Measurements from ENCODE around the gene SLC7A14. TPM values are rescaled to one million over a fixed set of nuclear protein-coding genes. Genes with fewer than 3 reads are reported as not detected.
A peak's percentile ranks its signal among the peaks of the same experiment; 100 is the strongest.

The SLC7A14 gene
- total RNA-seq, 1 donor from 2014 or later = under 0.01 TPM

DNA sequence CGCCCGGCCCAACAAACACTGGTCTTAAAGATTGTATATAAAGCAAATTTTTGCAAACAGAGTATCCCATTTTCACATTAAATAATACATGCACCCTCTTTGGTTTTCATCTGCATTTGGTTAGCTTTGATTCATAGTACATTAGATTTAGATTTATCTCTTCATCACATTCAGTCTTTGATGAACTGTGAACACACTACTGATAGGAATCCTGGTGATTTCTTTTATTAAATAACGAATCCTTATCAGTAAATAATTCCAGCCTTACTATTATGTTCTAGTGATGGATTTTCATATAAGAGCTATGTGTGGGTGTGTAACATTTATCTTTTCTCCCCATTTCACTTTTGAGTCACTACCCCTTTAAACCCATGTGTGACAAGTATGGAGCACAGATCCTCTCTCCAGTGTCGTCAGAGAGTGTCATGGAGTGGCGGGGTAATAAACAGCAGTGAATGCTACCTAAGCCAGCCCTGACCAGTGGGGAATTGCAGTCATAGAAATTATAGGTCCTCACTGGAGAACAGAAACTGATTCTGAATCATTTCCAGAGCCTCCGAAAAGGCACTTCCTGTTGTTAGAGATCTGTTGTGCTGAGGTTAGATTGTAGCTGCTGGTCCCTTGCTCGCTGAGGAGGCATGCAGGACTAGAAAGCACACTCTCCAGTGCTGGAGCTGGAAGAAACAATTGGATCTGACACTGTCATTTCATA is 22.0 kb downstream of the SLC7A14 start:
- TF ChIP-seq, protein P1, sequence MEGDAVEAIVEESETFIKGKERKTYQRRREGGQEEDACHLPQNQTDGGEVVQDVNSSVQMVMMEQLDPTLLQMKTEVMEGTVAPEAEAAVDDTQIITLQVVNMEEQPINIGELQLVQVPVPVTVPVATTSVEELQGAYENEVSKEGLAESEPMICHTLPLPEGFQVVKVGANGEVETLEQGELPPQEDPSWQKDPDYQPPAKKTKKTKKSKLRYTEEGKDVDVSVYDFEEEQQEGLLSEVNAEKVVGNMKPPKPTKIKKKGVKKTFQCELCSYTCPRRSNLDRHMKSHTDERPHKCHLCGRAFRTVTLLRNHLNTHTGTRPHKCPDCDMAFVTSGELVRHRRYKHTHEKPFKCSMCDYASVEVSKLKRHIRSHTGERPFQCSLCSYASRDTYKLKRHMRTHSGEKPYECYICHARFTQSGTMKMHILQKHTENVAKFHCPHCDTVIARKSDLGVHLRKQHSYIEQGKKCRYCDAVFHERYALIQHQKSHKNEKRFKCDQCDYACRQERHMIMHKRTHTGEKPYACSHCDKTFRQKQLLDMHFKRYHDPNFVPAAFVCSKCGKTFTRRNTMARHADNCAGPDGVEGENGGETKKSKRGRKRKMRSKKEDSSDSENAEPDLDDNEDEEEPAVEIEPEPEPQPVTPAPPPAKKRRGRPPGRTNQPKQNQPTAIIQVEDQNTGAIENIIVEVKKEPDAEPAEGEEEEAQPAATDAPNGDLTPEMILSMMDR (IDR thresholded peaks at IDR 0.05; ENCODE audit: insufficient read depth, low read length, severe bottlenecking) = no peak
- Histone ChIP-seq H3K36me3 (ENCODE audit: control insufficient read depth, insufficient read depth, low read length) (no peaks in the 10 kb centered on the region), H3K4me3 (ENCODE audit: low read depth, low read length) (no peak overlapping the region), H3K27me3 (ENCODE audit: control insufficient read depth, insufficient read depth, low read length) (no peaks in the 10 kb centered on the region)
- DNase-seq (ENCODE audit: low read depth) = no peak
- FAIRE-seq = peak; percentile 18

DNA sequence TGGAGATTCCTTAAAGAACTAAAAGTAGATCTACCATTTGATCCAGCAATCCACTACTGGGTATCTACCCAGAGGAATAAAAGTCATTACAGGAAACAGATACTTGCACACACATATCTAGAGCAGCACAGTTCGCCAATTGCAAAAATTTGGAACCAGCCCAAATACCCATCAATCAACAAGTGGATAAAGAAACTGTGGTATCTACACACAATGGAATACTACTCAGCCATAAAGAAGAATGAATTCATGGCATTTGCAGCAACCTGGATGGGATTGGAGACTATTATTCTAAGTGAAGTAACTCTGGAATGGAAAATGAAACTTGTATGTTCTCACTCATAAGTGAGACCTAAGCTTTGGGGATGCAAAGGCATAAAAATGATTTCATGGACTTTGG is 23.8 kb downstream of the SLC7A14 start:
- no peak for FAIRE-seq

DNA sequence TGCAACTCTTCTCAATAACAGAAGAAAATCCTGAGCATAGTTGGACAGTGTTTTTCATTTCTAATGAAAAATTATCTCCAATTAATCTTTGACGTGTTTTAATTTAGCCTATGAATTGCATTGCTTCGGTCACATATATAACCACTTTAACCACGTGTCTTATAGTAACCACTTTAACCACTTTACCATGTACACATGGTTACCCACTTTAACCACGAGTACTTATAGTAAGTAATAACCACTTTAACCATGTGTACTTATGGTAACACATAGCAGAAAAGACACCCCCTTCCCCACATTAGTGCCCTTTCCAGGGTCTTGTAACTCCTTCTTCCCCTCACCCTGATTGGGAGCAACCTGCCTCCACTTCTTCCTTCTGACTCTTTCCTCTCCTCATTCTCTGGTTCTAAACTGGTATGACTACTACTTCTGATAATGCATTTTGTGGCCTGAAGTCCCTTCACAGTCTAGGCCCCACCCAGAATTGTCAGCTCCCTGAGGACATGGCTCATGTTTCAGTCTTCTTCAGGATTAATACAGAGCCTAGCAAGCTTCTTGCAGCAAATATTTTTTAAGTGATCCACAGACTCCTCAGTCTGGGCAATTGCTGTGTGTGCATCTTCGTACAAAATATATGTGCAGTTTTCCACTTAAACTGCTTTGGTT is 25.0 kb downstream of the SLC7A14 start:
- TF ChIP-seq, protein P1 (IDR thresholded peaks at IDR 0.05; ENCODE audit: insufficient read depth, low read length, severe bottlenecking) = no peak
- no peak for FAIRE-seq
- H3K27me3 ChIP-seq (ENCODE audit: control insufficient read depth, insufficient read depth, low read length) = no peaks in the 10 kb centered on the region
- H3K4me3 ChIP-seq (ENCODE audit: low read depth, low read length) = no peak overlapping the region
- DNase-seq (ENCODE audit: low read depth) = no peak
- H3K36me3 ChIP-seq (ENCODE audit: control insufficient read depth, insufficient read depth, low read length) = no peaks in the 10 kb centered on the region

More for the DNA sequence above, 23.8 kb downstream of the SLC7A14 start:
- H3K36me3 ChIP-seq (ENCODE audit: control insufficient read depth, insufficient read depth, low read length) = no peaks in the 10 kb centered on the region
- no peak for DNase-seq (ENCODE audit: low read depth)
- H3K27me3 ChIP-seq (ENCODE audit: control insufficient read depth, insufficient read depth, low read length) = no peaks in the 10 kb centered on the region
- TF ChIP-seq, protein P1 (IDR thresholded peaks at IDR 0.05; ENCODE audit: insufficient read depth, low read length, severe bottlenecking) = no peak
- H3K4me3 ChIP-seq (ENCODE audit: low read depth, low read length) = no peak overlapping the region

GRCh38 chr3:170560296-170560695 is 25.6 kb downstream of the SLC7A14 start:
- Histone ChIP-seq H3K27me3 (ENCODE audit: control insufficient read depth, insufficient read depth, low read length) (no peaks in the 10 kb centered on the region), H3K36me3 (ENCODE audit: control insufficient read depth, insufficient read depth, low read length) (no peaks in the 10 kb centered on the region), H3K4me3 (ENCODE audit: low read depth, low read length) (no peak overlapping the region)
- DNase-seq (ENCODE audit: low read depth) (no peak), FAIRE-seq (no peak)
- TF ChIP-seq, protein P1 (IDR thresholded peaks at IDR 0.05; ENCODE audit: insufficient read depth, low read length, severe bottlenecking) = no peak

DNA sequence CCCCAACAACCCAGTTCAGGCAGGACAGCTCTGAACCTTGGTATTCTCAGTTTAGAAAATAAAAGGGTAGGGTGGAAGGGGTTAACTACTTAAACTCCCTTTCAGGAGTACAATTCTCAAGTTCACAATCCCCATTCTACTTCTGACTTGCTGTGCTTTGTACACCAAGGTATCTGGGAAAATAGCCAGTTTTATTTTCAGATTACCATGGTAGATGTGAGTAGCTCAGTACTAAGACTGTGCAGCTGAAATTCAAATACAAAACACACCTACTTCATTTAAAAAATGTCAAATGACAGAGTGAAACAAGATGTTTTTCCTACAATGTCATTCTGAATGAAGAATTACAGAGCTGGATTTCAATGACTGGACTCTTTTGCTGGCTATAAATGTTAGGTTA is 27.4 kb downstream of the SLC7A14 start:
- H3K27me3 ChIP-seq (ENCODE audit: control insufficient read depth, insufficient read depth, low read length) = no peaks in the 10 kb centered on the region
- no peak for DNase-seq (ENCODE audit: low read depth)
- TF ChIP-seq, protein P1 (IDR thresholded peaks at IDR 0.05; ENCODE audit: insufficient read depth, low read length, severe bottlenecking) = no peak
- H3K36me3 ChIP-seq (ENCODE audit: control insufficient read depth, insufficient read depth, low read length) = no peaks in the 10 kb centered on the region
- no peak for FAIRE-seq
- H3K4me3 ChIP-seq (ENCODE audit: low read depth, low read length) = no peak overlapping the region
